Hematopoietic multipotent progenitor cell treated with erythropoietin and hydrocortisone succinate and interleukin-3 and kit ligand, for 15 days (in vitro differentiated cells): ENCODE results near the gene ZNF467.

ENCODE experiments used
- DNase-seq: peaks from one replicate; pipeline ENCODE4 v3.0.0-alpha.2; 2015; ENCODE audit warnings: low spot score

Gene ZNF467

DNA sequence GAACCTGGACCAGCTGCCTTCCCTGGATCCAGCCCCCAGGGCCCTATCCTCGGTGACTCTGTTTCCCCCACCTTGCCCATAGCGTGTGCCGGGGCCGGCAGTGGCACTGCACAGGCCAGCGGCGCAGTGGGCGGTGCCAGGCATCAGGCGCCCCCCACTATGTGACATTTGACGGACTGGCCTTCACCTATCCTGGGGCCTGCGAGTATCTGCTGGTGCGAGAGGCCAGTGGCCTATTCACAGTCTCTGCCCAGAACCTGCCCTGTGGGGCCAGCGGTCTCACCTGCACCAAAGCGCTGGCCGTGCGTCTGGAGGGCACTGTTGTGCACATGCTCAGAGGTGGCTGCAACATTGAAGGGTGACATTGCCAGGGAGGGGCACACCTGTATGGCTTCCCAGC, 12.0 kb upstream of the ZNF467 start:
- DNase-seq: no peak

DNA sequence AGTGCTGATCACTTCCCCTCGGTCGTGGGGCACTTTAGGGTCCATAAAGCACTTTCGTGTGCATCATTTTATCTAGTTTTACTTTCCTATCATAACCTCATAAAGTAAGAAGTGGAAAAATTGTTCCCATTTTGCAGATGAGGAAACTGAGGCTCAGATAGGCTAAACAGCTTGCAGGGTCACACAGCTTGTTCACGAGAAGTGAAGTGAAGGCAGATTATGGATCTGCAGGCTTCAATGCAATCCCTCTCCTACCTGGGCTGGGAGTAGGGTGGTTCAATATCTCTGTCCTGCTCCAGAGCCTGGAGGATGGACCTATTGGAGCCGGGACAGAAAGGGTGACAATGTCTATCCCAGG, 10.8 kb upstream of the ZNF467 start:
- no peak for DNase-seq

DNA sequence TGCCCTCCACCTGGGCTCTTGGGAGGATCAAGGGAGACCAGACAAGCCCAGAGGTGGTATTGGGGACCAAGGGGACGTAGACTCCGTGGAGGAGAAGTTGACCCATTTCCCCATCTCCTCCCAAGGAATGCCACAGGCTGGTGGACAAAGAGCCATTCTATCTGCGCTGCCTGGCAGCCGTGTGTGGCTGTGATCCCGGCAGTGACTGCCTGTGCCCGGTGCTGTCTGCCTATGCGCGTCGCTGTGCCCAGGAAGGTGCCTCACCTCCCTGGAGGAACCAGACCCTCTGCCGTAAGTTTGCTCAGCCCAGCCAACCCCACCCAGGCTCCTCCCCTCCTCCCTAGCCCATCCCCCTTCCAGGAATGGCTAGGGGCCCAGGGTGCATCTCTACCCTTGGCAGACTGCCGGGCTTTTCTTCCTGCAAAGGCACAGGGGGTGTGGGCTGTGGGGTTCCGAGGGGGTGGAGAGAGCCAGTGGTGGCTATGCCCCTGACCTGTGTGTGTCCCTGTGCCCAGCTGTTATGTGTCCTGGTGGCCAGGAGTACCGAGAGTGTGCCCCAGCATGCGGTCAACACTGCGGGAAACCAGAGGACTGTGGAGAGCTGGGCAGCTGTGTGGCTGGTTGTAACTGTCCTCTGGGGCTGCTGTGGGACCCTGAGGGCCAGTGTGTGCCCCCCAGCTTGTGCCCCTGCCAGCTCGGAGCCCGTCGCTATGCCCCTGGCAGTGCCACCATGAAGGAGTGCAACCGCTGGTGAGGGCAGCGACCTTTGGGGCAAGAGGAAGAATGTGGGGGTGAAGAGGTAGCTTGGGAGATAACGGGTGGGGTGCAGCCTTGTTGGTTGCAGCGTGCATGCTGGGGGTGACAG, 10.2 kb upstream of the ZNF467 start:
- DNase-seq: no peak

DNA sequence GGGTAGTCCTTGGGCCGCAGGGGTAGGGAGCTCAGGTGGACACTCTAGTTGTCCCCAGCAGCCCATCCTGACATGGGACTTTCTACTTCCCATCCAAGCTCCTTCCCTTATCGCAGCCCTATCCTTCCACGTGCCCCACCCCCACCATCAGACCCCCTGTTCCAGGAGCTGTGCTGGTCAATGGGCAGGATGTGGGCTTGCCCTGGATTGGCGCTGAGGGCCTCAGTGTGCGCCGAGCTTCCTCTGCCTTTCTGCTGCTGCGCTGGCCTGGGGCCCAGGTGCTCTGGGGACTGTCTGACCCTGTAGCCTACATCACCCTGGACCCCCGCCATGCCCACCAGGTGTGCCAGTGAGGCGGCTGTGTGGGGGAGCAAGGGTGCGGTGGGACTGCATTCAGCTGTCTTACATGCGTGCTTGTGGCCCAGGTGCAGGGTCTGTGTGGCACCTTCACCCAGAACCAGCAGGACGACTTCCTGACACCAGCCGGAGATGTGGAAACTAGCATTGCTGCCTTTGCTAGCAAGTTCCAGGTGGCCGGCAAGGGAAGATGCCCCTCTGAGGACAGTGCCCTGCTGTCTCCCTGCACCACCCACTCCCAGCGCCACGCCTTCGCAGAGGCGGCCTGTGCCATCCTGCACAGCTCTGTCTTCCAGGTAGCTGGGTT, 9.4 kb upstream of the ZNF467 start:
- no peak for DNase-seq

DNA sequence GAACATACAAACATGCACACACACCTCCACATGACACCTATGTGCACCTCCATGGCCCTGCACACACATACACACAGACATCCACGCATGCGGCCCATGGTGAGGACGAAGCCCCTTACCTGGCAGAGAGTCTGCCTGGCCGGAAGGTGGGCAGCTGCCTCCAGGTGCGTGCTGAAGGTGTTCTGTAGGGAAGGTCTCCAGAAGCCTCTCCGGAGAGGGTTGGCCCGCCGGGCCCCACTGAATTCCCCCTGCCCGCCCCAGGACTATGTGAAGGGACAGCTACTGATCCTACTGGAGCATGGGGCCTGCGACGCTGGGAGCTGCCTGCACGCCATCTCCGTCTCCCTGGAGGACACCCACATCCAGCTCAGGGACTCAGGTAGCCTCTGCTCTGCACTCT, 8.5 kb upstream of the ZNF467 start:
- DNase-seq: no peak

DNA sequence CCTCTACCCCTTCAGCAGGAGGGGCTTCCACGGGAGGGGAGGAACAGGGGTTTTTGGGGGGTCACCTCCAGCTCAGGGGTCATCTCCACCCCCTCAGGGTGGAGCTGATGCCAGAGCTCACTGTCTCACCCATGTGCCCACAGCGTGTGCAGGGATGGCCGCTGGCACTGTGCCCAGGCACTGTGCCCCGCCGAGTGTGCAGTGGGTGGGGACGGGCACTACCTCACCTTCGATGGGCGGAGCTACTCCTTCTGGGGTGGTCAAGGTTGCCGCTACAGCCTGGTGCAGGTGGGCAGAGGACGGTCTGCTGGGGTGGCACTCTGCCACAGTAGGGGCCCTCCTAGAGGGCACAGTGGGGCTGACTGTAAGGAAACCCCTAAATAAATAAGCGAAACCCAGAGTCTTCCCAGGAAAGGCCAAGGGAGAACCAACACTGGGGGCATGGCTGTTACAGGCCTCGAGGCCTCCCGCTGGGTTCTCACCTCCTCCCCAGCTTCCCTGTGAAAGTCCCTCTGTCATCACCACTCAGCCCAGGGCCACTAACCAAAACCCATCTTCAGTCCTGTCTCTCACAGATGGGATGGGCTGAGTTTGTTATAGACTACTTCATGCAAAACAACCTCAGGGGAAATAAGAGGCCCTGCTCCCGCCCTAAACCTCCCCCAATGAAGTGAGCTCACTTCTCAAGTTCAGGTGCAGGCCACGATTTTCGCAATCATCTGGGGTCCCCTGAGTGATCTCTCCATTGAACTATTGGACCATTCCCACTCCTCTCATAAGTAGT, 7.4 kb upstream of the ZNF467 start:
- DNase-seq: no peak

DNA sequence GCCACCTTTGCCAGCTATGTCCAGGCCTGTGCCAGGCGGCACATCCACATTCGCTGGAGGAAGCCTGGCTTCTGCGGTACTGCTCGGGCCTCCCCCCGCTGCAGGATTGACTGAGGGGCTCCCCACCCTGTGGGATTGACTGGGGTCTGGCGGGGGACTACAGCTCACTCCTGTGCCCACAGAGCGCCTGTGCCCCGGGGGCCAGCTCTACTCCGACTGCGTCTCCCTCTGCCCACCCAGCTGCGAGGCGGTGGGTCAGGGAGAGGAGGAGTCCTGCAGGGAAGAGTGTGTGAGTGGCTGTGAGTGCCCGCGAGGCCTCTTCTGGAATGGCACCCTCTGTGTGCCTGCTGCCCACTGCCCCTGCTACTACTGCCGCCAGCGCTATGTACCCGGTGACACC, 6.7 kb upstream of the ZNF467 start:
- DNase-seq: no peak

DNA sequence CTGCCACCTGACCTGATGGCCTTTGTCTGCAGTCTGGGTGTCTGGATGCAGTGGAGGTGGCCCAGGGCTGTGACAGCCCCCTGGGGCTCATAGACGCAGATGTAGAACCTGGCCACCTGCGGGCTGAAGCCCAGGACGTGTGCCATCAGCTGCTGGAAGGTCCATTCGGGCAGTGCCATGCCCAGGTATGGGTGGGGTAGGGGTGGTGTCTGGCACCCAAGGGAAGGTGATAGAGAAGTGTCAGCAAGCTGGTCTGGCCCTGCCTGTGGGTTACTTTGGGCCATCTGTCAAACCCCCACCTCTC, 6.1 kb upstream of the ZNF467 start:
- DNase-seq: no peak

DNA sequence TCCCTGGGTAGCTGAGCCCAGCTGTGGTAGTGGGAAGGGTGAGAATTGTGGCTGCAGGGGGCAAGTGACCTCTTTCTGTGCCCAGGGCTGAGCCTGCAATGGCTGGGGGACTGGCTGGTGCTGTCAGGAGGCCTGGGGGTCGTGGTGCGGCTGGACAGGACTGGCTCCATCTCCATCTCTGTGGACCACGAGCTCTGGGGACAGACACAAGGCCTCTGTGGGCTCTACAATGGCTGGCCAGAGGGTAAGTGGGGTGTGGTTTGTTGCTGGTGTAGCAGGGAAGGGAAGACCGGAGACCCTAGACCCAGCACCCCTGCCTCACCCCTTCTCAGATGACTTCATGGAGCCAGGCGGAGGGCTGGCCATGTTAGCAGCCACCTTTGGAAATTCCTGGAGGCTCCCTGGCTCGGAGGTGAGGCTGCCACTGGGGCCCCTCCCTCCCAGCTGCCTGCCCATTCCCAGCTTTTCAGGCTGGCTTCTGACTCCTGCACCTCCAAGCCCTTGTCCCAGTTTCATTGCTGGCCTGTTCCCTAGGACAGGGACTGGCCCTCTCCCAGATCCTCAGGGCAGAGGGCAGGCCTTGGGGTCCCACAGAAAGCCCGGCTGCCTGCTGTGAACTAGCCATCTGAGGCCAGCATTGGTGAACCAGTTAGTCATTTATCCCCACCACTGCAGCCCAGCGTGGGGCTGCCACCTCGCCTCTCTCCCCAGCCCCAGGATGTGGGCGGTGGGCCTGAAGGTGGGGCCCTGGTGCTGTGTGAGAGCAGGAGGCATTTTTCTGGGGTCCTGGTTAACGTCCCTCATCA, 5.5 kb upstream of the ZNF467 start:
- DNase-seq: no peak

DNA sequence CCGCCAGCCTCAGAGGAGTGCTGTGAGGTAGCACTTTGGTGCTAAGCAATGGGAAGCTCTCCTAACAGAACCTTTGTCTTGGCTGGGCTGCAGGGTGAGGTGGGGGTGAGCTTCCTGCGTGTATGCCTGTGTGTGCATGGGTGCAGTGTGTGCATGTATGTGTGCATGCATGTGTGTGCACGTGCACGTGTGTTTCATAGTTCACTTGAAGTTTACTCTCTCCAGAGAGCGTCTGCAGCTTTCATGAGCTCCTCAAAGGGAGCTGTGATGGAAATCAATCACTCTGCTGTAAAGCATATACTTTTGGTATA, 4.9 kb upstream of the ZNF467 start:
- no peak for DNase-seq

DNA sequence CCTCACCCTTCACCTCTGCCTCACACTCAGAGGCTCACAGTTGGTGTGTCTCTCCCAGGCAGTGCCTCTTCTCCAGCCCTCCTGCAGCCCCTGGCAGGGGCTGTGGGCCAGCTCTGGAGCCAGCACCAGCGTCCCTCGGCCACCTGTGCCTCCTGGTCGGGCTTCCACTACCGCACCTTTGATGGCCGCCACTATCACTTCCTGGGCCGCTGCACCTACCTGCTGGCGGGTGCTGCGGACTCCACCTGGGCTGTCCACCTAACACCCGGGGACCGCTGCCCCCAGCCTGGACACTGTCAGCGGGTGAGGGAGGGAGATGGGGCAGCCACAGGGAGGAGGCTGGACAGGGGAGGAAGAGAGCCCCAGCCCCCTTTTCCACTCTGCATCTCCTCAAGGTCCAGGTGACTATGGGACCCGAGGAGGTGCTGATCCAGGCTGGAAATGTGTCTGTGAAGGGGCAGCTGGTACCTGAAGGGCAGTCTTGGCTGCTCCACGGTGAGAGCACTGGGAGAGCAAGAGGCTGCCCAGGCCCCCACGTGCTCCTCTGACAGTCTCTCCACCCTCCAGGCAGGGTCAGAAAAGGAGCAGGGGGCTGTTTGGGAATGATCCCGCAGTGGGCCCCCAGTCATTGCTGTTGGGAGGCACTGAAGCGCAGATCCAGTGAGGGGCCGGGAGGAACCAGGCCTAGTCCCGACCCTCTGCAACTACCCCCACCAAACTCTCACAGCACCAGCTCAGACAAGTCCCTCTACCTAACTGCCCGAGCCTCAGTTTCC, 4.4 kb upstream of the ZNF467 start:
- no peak for DNase-seq

DNA sequence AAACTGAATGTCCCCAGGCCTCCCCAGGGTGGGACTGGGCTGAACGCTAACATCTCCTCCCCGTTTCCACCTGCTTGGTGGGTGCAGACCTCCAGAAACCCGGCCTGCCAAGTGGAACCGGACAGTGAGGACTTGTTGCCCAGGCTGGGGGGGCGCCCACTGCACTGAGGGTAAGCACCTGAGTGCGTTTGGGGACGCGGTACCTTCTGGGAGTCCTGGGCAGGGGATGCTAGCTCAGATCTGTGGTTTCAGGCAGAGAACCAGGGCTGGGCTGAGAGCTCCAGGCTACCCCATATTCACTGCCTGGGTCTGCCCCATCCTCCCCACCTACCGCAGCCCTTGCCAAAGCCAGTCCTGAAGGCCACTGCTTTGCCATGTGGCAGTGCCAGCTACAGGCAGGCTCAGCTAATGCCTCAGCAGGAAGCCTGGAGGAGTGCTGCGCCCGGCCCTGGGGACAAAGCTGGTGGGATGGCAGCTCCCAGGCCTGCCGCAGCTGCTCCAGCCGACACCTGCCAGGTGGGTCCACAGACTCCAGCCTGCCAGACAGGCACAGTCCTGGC, 3.5 kb upstream of the ZNF467 start:
- DNase-seq: no peak

DNA sequence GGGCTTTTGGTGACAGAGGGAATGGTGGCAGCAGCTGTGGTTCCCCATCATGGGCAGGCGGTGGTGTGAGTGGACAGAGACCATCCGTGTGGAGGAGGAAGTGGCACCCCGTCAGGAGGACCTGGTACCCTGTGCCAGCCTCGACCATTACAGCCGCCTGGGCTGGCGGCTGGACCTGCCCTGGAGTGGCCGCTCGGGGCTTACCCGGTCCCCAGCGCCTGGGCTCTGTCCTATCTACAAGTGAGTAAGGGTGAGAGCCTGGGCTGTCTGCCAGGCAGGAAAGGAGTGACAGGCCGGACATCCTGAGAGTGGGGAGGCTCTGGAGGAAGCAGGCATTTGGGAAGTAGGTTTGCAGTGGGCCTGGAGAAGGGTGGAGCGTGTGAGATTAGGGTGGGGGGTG, 2.9 kb upstream of the ZNF467 start:
- DNase-seq: no peak

DNA sequence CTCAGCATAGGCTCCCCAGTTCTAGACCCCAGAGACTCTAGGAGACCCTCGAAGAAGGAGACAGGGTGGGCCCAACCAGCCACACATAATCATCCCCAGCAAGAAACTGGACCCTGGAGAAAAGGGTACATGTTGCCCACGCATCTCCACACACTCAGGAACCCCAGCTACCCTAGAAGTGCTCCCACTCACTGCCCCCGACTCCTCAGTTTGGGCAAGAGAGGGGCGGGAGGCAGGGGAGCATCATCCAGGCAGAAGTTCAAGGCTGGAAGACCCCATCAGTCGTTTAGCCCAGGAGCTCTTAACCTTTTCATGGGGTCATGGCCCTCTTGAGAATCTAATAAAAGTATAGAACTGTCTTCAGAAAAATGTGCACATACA, 1.8 kb upstream of the ZNF467 start:
- no peak for DNase-seq

DNA sequence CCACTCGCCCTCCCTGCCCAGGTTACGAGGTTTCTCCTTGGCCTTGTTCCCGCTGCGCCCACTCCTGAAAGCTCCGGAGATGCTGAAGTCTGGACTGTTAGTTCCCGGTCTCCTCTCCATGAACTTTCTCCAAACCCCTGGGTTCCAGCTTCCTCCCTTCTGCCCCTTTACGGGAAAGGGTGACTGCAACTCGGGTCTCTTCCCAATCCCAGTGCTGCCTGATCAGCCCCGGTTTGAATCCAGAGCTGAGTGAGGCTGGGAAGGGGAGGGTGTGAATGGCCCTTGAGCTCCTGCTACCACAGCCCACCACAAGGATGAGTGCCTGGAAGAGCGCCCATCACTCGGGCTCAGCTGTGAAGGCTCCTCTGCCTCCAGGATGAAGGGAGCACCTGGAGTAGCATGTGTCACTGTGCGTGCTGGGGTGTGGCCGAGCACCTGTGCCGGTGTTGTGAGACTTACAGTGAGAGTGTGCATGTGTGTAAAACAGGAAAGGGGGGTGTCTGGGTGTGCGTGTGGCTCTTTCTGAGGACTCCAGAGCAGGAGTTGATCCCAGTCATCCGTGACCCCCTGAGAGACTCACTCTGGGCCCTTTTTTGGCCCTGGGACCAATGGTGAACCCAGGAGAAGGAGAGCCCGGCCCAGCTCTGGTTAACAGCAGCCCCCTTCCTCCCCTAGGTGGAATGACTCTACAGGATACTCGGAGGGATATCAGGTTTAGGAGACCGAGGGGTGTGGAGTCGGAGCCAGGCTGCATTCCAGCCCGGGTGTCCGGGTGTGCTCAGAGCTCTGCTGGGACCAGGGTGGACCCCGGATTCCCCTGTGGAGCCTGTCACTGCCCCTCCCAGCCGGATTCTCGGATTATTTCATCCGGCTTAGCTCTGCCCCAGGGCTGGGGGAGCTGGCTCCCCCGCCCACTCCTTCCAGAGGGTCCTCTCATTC, 1.1 kb upstream of the ZNF467 start:
- DNase-seq: no peak

DNA sequence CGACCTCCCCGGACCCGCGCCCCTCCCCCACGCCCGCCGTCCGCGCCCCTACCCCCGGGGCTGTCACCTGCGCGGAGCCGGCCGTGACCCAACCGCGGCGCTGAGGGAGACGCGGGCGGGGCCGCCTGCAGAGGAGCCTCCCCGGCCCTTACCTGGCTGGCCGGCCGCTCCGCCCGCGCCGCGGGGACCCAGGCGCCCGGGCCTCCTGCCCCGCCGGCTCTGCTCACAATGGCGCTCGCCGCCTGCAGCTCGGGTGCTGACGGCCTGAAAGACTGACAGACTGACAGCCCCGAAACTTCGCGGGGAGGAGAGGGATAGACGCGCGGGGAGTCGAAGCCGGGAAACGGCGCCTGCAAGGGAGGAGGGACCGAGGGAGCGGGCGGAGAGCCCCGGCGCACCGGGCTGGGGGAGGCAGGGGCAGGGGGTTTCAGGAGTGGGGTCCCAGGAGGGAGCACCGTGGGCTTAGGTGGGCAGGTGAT, 393 bp downstream of the ZNF467 start:
- no peak for DNase-seq

DNA sequence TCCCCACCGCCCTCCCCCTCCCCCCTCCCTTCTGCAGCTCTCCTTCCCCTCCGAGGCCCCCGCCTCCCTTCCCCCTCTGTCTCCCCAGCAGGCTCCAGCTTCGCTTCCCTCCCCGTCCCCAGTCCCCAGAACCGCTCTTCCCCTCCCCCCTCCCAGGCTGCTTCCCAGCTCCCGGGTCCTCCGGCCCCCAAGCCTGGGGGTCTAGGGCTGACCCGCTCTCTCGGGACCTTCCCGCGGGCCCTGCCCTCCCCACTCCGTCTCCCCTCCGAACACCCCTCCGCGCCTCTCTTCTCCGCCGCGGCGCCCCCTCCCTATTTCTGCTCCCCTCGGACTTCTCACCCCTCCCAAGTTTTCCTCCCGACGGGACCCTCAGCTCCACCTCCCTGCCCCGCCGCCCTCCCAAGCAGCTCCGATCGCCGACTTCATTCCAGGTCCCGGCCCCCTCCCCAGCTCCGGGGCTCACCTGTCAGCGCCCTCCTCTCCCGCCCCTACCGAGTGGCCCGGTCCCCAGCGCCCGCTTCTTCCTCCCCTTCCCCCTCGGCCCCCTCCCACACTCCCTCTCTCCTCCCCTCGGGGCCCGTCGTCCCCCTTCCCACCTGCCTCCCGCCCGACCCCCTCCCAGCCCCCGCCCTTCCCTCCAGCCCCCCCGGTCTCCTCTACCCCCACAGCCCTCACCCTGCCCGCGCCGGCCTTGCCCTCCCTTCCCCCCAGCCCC, 990 bp downstream of the ZNF467 start:
- no peak for DNase-seq

DNA sequence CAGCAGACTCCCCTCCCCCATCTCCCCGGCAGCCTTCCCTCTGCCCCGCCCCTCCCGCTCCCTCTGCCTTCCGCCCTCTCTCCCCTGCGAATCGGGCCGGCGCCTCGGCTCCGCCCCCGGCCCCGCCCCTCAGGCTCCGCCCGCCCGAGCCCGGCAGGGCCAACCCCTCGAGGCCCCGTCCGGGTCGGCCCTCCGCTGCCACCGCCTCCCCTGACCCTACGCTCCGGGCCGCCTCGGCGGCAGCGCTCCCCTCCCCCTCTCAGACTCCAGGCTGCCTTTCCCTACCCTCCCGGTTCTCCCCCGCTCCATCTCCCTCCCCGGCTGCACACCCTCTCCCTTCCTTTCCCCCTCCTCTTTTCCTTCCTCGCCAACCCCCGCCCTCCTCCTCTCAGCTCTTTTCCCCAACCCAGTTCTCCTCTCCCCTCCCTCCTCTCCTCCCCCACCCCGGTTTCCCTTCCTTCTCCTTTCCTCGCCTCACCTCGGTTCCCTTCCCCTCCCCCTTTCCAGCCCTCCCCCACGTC, 1.6 kb downstream of the ZNF467 start:
- peak; percentile 57 for DNase-seq
